ENCODE measurements around the gene HABP2. TPM values are rescaled to one million over a fixed set of nuclear protein-coding genes. Genes with fewer than 3 reads are reported as not detected.

Gene HABP2
- total and polyA plus RNA-seq, 9 of the 15 experiments (the other 6 are each of a cell fraction or from before 2014, with no cell fraction given): 0.09 TPM; not detected in 8

DNA sequence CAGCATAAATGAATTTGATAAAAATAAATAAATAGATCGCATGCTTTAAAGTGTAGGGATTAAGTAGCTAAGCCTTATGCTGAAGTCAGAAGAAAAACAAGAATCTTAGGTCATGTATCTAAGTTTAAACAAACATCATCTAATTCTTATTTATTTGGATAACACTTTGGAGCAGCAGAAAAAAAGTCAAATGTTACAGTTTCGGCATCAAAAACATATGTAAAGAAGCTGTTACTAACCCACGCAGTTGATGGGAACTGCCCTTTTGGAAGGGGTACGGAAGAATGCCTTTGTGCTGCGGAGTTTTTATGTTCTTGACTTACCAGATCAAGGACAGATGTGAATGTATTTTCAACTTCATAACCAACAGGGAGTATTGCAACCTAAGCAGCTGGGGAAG is 37.3 kb upstream of the HABP2 start:
- Histone ChIP-seq H3K4me2 (ENCODE audit: insufficient read depth, low read length) (no peak overlapping the region), H3K27me3 (ENCODE audit: control insufficient read depth in 2 of 2, insufficient read depth in 2 of 2, low read length in 2 of 2) (peaks cover 0 to 13% of the 10 kb centered on the region in 2 experiments; a peak in 2 of 5 replicates), H3K9me1 (ENCODE audit: control insufficient read depth, insufficient read depth, low read length) (no peaks in the 10 kb centered on the region), H3K27ac (ENCODE audit: extremely low read depth, low read depth, low read length) (no peak overlapping the region), H2AFZ (ENCODE audit: low read depth, low read length) (no peak overlapping the region), H3K4me3 (no peak overlapping the region), H3K79me2 (ENCODE audit: control insufficient read depth, insufficient read depth, low read length) (no peaks in the 10 kb centered on the region), H3K4me1 (replicated peaks in 1 of 2; ENCODE audit: control insufficient read depth in 2 of 2, insufficient read depth in 2 of 2, low read length in 2 of 2) (no peaks in the 10 kb centered on the region), H3K9me3 (replicated peaks; ENCODE audit: control insufficient read depth, insufficient read depth, low read depth, low read length) (no peaks in the 10 kb centered on the region), H4K20me1 (replicated peaks; ENCODE audit: control insufficient read depth, insufficient read depth, low read length) (no peaks in the 10 kb centered on the region), H3K36me3 (ENCODE audit: control insufficient read depth, insufficient read depth, low read length) (no peaks in the 10 kb centered on the region), H3K9ac (ENCODE audit: insufficient read depth in 1 of 2, low read depth in 2 of 2, low read length in 2 of 2) (no peak overlapping the region)
- ATAC-seq: no peak
- FAIRE-seq: no peak
- no TSS peak for BruUV-seq (replicated peaks)
- no peak for DNase-seq (ENCODE audit: extremely low read depth in 1 of 4, low spot score in 3 of 4)
- ChIA-PET CTCF (ENCODE audit: low intra/inter-chr PET ratio) (no interaction called here), POLR2A (no interaction called here)
- WGBS (ENCODE audit: insufficient coverage, low coverage, missing lambda C conversion rate): 0% methylated on average over 5 of the region's 5 CpGs
- in situ Hi-C loops (cut with MboI): no loop called here
- no peak for TF ChIP-seq CAMTA2 (CRISPR knock-in tag; conservative IDR thresholded peaks at IDR 0.05)
- TF ChIP-seq, protein P1, sequence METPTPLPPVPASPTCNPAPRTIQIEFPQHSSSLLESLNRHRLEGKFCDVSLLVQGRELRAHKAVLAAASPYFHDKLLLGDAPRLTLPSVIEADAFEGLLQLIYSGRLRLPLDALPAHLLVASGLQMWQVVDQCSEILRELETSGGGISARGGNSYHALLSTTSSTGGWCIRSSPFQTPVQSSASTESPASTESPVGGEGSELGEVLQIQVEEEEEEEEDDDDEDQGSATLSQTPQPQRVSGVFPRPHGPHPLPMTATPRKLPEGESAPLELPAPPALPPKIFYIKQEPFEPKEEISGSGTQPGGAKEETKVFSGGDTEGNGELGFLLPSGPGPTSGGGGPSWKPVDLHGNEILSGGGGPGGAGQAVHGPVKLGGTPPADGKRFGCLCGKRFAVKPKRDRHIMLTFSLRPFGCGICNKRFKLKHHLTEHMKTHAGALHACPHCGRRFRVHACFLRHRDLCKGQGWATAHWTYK (CRISPR knock-in tag; IDR thresholded peaks at IDR 0.05): no peak
- no peak for TF ChIP-seq KLF13 (tag; IDR thresholded peaks at IDR 0.05; ENCODE audit: borderline replicate concordance, low read depth)
- TF ChIP-seq JUN (IDR thresholded peaks at IDR 0.05; ENCODE audit: borderline replicate concordance, low read depth, low read length): no peak
- TF ChIP-seq JUN (CRISPR knock-in tag; IDR thresholded peaks at IDR 0.05; ENCODE audit: borderline replicate concordance): no peak
- TF ChIP-seq TBP (optimal IDR thresholded peaks at IDR 0.05; ENCODE audit: low read depth, low read length): no peak
- no peak for TF ChIP-seq POLR3G (IDR thresholded peaks at IDR 0.05; ENCODE audit: extremely low read depth, insufficient read length, insufficient replicate concordance)
- TF ChIP-seq MYBL2 (IDR thresholded peaks at IDR 0.05; ENCODE audit: low read depth): no peak
- no peak for TF ChIP-seq MYBL2 (CRISPR knock-in tag; IDR thresholded peaks at IDR 0.05; ENCODE audit: borderline replicate concordance)
- no peak for TF ChIP-seq CBX3 (IDR thresholded peaks at IDR 0.05; ENCODE audit: borderline replicate concordance in 1 of 2, low read length in 2 of 2)
- TF ChIP-seq TEAD1 (CRISPR knock-in tag; IDR thresholded peaks at IDR 0.05): no peak
- intact Hi-C loops (cut with micrococcal nuclease): no loop called here
